ENCODE data around the gene C1orf50.

- TF ChIP-seq POLR2AphosphoS5 (IDR thresholded peaks at IDR 0.05; ENCODE audit: insufficient read depth in 1 of 2, low read depth in 1 of 2) (no peak), CTCF (IDR thresholded peaks at IDR 0.05) (no peak), POLR2A (IDR thresholded peaks at IDR 0.05) (no peak)
These were observed 9.2 kb upstream of the C1orf50 start for GRCh38 chr1:42757892-42758275.

Data from vagina (tissue), 2 donors.